Measurements from ENCODE around the gene CELF4.

The CELF4 gene

DNA sequence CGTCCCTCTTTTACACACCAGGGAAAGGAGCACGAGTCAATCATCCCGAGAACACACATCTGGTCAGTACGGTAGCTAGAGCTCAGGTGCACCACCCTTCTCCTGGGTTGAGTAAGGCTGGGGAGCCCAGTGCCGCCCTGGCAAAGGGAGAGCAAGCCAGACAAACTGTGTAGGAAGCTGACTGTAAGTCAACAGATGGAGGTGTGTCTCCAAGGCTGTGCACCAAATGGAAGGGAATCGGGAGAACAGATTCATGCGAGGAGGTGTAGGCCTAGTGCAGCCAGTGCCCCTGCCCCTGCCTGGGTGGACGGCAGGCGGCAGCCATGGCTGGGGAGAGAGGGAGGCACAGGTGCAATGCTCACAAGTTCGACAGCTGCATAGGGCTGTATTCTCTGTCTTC, 65.7 kb downstream of the CELF4 start:
- DNase-seq (ENCODE audit: insufficient read length, low spot score) (no peak), FAIRE-seq (no peak)
- TF ChIP-seq, protein P1, sequence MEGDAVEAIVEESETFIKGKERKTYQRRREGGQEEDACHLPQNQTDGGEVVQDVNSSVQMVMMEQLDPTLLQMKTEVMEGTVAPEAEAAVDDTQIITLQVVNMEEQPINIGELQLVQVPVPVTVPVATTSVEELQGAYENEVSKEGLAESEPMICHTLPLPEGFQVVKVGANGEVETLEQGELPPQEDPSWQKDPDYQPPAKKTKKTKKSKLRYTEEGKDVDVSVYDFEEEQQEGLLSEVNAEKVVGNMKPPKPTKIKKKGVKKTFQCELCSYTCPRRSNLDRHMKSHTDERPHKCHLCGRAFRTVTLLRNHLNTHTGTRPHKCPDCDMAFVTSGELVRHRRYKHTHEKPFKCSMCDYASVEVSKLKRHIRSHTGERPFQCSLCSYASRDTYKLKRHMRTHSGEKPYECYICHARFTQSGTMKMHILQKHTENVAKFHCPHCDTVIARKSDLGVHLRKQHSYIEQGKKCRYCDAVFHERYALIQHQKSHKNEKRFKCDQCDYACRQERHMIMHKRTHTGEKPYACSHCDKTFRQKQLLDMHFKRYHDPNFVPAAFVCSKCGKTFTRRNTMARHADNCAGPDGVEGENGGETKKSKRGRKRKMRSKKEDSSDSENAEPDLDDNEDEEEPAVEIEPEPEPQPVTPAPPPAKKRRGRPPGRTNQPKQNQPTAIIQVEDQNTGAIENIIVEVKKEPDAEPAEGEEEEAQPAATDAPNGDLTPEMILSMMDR (IDR thresholded peaks at IDR 0.05; ENCODE audit: insufficient read depth, missing control alignments) = no peak

GRCh38 chr18:37499044-37499443, 66.6 kb downstream of the CELF4 start:
- peak; percentile 84 for FAIRE-seq
- TF ChIP-seq, protein P1 (IDR thresholded peaks at IDR 0.05; ENCODE audit: insufficient read depth, missing control alignments) = no peak
- no peak for DNase-seq (ENCODE audit: insufficient read length, low spot score)

- DNase-seq (ENCODE audit: insufficient read length, low spot score) = no peak
- FAIRE-seq = no peak
- TF ChIP-seq, protein P1 (IDR thresholded peaks at IDR 0.05; ENCODE audit: insufficient read depth, missing control alignments) = no peak
Measured at GRCh38 chr18:37497853-37498518, 67.6 kb downstream of the CELF4 start.

DNA sequence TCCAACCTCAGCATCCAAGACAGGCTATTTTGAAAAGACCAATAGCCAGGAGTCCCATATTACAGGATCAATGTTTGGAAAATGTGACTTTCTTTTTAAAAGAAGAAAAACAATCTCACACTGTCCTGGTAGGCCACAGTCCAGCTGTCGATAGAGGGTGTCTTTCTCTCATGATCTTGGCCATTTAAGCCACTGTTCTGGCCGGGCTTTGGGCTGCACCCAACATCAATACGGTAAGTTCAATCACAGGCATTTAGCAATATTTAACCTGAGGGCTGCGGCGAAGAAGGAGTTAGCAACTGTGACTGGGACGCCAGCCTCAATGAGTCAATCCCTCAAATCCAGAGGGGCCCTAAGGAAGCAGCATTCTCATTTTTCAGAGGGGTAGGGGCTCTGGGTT, 69.0 kb downstream of the CELF4 start:
- no peak for DNase-seq (ENCODE audit: insufficient read length, low spot score)
- no peak for FAIRE-seq
- TF ChIP-seq, protein P1 (IDR thresholded peaks at IDR 0.05; ENCODE audit: insufficient read depth, missing control alignments) = no peak

- FAIRE-seq (no peak), DNase-seq (ENCODE audit: insufficient read length, low spot score) (no peak)
- TF ChIP-seq, protein P1 (IDR thresholded peaks at IDR 0.05; ENCODE audit: insufficient read depth, missing control alignments) = no peak
Measured at GRCh38 chr18:37495354-37495753, 70.2 kb downstream of the CELF4 start.

DNA sequence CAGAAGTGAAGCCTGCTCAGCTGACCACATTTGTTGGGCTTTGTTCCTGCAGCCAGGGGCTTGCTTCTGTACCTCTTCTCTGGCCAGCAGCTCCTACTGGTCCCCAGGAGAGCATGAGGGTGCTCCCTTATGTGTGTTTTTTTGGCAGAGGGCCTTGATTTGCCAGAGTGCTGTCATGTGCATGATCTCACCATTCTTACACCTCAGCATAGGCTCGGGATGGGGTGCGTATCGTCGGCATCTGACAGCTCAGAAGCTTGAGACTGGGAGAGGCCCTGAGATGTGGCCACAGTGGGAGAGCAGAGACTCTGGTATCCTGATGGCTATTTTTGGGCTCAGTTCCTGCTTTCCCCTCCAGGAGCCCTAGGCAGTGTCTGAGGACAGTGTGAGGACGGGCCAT, 71.2 kb downstream of the CELF4 start:
- TF ChIP-seq, protein P1 (IDR thresholded peaks at IDR 0.05; ENCODE audit: insufficient read depth, missing control alignments) = no peak
- FAIRE-seq = no peak
- DNase-seq (ENCODE audit: insufficient read length, low spot score) = no peak

DNA sequence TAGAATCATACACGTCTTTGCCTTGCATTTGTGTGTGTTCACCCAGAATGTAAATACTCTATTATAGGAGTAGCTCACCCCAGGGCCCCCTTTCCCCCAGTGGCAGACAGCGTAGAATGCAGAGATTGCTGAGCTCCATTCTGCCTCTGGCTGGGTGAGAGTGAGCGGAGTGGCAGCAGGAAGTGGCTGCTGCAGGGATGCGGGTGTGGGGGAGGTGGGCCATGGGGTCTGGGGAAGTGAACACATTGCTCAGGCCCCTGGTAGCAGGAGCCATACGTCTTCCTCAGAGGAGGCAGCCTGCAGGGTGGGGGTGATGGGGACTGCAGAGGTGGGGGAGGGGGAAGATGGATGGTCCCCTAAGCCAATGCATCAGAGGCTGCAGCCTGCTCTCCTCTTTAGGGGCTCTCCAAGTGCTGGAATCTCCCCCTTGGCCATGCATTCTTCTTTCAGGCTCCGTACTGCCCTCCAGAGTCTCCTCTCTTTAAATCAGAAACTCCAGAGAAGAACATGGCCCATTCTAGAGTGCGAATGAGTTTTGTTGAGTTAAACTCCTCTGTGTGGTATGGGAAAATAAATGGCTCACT, 72.2 kb downstream of the CELF4 start:
- TF ChIP-seq, protein P1 (IDR thresholded peaks at IDR 0.05; ENCODE audit: insufficient read depth, missing control alignments) = no peak
- FAIRE-seq = no peak
- DNase-seq (ENCODE audit: insufficient read length, low spot score) = no peak

All from D721Med (cell line).